Smooth muscle cell (in vitro differentiated cells): ENCODE data around the gene REEP2. TPM values are rescaled to one million over a fixed set of nuclear protein-coding genes. Genes with fewer than 3 reads are reported as not detected.

Source experiments
- DNase-seq: peaks from one replicate; lab custom pipeline; 2025; ENCODE audit not compliant: unreplicated experiment; lab: John Stamatoyannopoulos, UW
- H2AFZ ChIP-seq: fragments of 200-600 bp; sonication (generic); 2 replicates; pipeline ENCODE4 v1.6.0; 2016; ENCODE audit warnings: antibody characterized with exemption, low read depth, mild to moderate bottlenecking
- H3F3A ChIP-seq: fragments of 200-600 bp; sonication (generic); 2 replicates; pipeline ENCODE4 v1.6.0; 2017; ENCODE audit warnings: antibody characterized with exemption, low read depth
- H3K27ac ChIP-seq: fragments of 200-600 bp; sonication (generic); 2 replicates; pipeline ENCODE4 v1.5.1; 2016; ENCODE audit warnings: low read depth, mild to moderate bottlenecking
- H3K27me3 ChIP-seq: fragments of 200-600 bp; sonication (generic); 2 replicates; pipeline ENCODE4 v1.6.1; 2016; ENCODE audit warnings: low read depth, mild to moderate bottlenecking
- H3K36me3 ChIP-seq: fragments of 200-600 bp; sonication (generic); 2 replicates; pipeline ENCODE4 v1.5.1; 2016; ENCODE audit warnings: low read depth
- H3K4me1 ChIP-seq: fragments of 200-600 bp; sonication (generic); 2 replicates; pipeline ENCODE4 v1.5.1; 2016; ENCODE audit warnings: low read depth
- H3K4me2 ChIP-seq: fragments of 200-600 bp; sonication (generic); 2 replicates; pipeline ENCODE4 v1.6.0; 2016; ENCODE audit warnings: mild to moderate bottlenecking
- H3K4me3 ChIP-seq: fragments of 200-600 bp; sonication (generic); 2 replicates; pipeline ENCODE4 v1.5.1; 2016; ENCODE audit warnings: mild to moderate bottlenecking
- H3K79me2 ChIP-seq: fragments of 200-600 bp; sonication (generic); 2 replicates; pipeline ENCODE4 v1.6.0; 2016; ENCODE audit warnings: low read depth, mild to moderate bottlenecking
- H3K9ac ChIP-seq: fragments of 200-600 bp; sonication (generic); 2 replicates; pipeline ENCODE4 v1.6.0; 2016; ENCODE audit warnings: low read depth
- H3K9me3 ChIP-seq: fragments of 200-600 bp; sonication (generic); replicated peaks from 2 replicates; pipeline ENCODE4 v1.5.1; 2016; ENCODE audit warnings: low read depth
- H4K20me1 ChIP-seq: fragments of 200-600 bp; sonication (generic); 2 replicates; pipeline ENCODE4 v1.6.0; 2016; ENCODE audit warnings: low read depth
- WGBS: methylation state at CpG from one replicate; pipeline ENCODE4 v1.1.7; 2016; ENCODE audit warnings: low lambda C conversion rate; 5-methylcytosine and 5-hydroxymethylcytosine counted together
- polyA plus RNA-seq: library from polyadenylated mRNA; unstranded; fragments of >200 nt; fragmentation: Nextera tagmentation; extraction: Ambion mirVana; gene quantifications from 2 replicates; pipeline ENCODE4 v1.2.1, GENCODE V29; 2016
- total RNA-seq: library from RNA; depleted of rRNA; stranded (reverse); fragments of >200 nt; gene quantifications from 2 replicates; pipeline ENCODE4 v1.2.3, GENCODE V29; 2014
- TF ChIP-seq, protein P1 (sequence below): fragments of 200-600 bp; sonication (generic); IDR thresholded peaks from 2 replicates; pipeline ENCODE4 v1.5.1; 2017; ENCODE audit warnings: borderline replicate concordance, mild to moderate bottlenecking, antibody characterized with exemption; ENCODE audit not compliant: insufficient read depth, poor library complexity, severe bottlenecking

REEP2 gene
- total and polyA plus RNA-seq, 2 experiments from 2014 or later = 4.0 to 5.4 TPM

DNA sequence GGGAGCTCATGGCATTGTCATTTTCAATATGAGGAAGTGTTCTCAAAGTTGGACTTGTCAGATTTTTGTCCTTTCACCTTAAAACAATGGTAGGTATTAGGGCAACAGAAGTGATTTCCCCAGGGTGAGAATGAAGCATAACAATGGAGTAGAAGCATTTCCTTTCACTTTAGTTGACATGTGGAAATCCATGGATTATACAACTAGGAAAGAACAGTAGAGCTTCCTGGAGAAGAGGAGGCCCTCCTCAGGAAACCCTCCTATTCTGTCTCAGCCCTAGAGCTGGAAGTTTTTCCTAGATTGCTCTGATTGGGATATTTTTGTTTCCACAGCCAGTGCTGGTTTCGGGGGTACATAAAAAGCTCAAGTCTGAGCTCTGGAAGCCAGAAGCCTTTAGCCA is 13.8 kb upstream of the REEP2 start:
- H3F3A ChIP-seq = no peaks in the 10 kb centered on the region
- no peak overlapping the region for H3K4me3 ChIP-seq
- no peaks in the 10 kb centered on the region for H3K9me3 ChIP-seq
- no peaks in the 10 kb centered on the region for H3K79me2 ChIP-seq
- no peaks in the 10 kb centered on the region for H3K4me1 ChIP-seq
- H3K36me3 ChIP-seq = peaks cover 40% of the 10 kb centered on the region
- 100% methylated on average over 1 of the region's 1 CpG for WGBS
- DNase-seq = no peak
- no peak overlapping the region for H3K4me2 ChIP-seq
- no peak overlapping the region for H3K9ac ChIP-seq
- H3K27ac ChIP-seq = no peak overlapping the region
- TF ChIP-seq, protein P1, sequence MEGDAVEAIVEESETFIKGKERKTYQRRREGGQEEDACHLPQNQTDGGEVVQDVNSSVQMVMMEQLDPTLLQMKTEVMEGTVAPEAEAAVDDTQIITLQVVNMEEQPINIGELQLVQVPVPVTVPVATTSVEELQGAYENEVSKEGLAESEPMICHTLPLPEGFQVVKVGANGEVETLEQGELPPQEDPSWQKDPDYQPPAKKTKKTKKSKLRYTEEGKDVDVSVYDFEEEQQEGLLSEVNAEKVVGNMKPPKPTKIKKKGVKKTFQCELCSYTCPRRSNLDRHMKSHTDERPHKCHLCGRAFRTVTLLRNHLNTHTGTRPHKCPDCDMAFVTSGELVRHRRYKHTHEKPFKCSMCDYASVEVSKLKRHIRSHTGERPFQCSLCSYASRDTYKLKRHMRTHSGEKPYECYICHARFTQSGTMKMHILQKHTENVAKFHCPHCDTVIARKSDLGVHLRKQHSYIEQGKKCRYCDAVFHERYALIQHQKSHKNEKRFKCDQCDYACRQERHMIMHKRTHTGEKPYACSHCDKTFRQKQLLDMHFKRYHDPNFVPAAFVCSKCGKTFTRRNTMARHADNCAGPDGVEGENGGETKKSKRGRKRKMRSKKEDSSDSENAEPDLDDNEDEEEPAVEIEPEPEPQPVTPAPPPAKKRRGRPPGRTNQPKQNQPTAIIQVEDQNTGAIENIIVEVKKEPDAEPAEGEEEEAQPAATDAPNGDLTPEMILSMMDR = no peak
- H2AFZ ChIP-seq = no peak overlapping the region
- H4K20me1 ChIP-seq = no peaks in the 10 kb centered on the region
- no peaks in the 10 kb centered on the region for H3K27me3 ChIP-seq

DNA sequence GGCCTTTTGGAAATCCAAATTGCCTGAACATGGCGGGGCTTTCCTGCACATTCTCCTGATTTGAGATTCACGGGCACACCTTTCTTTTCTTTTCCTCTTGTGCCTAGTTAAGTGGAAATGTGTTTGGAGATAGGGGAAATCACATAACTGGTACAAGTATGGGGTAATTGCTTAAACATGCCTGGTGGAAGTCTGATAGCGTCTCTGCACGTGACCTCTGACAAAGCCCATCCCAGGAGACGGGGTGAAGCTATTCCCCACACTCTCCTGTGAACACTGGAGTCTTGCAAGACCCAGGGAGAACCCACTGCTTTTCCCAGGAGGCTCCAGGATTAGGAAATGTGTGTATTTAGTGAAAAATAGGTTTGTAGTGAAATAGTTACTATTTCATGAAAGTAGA is 2.9 kb upstream of the REEP2 start:
- Histone ChIP-seq H3K9ac (no peak overlapping the region), H3F3A (peaks cover 4% of the 10 kb centered on the region), H3K27ac (no peak overlapping the region), H2AFZ (no peak overlapping the region), H3K4me2 (no peak overlapping the region), H3K4me3 (no peak overlapping the region), H3K27me3 (no peaks in the 10 kb centered on the region), H3K79me2 (no peaks in the 10 kb centered on the region), H4K20me1 (peaks cover 5% of the 10 kb centered on the region), H3K9me3 (no peaks in the 10 kb centered on the region), H3K36me3 (peaks cover 15% of the 10 kb centered on the region), H3K4me1 (peaks cover 10% of the 10 kb centered on the region)
- no peak for DNase-seq
- 95% methylated on average over 5 of the region's 5 CpGs for WGBS
- TF ChIP-seq, protein P1 = no peak

DNA sequence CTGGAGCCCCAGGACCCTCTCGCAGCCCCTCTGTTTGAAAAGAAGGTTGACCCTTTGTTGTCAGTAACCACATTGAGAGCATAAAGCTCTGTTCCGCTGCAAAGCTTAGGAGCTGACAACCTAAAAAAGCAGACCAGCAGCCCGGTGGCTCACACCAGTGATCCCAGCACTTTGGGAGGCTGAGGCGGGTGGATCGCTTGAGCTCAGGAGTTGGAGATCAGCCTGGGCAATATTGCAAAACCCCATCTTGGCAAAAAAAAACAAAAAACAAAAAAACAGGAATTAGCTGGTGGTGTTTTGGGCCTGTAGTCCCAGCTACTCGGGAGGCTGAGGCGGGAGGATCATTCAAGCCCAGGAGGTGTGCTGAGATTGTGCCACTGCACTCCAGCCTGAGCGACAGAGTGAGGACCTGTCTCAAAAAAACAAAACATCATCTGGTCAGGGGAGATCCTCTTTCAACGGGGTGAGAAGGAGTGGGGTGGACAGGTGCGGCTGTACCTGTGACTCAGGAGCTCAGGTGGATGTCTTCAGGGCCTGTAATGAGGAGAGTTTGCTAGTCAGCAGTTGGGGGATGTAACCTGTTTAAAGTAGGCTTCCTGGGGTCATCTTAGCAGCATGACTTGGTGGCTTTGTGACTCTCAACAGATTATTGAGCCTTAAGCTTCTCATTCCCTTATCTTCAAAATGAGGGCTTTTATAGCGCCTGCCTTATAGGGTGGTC is 694 bp upstream of the REEP2 start:
- Histone ChIP-seq H3K4me2 (peak overlapping the region; percentile 96), H3F3A (peaks cover 4% of the 10 kb centered on the region), H3K79me2 (no peaks in the 10 kb centered on the region), H2AFZ (no peak overlapping the region), H4K20me1 (peaks cover 5% of the 10 kb centered on the region), H3K27me3 (no peaks in the 10 kb centered on the region), H3K9me3 (no peaks in the 10 kb centered on the region), H3K4me3 (peak overlapping the region; percentile 68), H3K4me1 (peaks cover 10% of the 10 kb centered on the region), H3K9ac (no peak overlapping the region), H3K36me3 (peaks cover 10% of the 10 kb centered on the region), H3K27ac (no peak overlapping the region)
- no peak for DNase-seq
- TF ChIP-seq, protein P1 = no peak
- WGBS = 81% methylated on average over 11 of the region's 11 CpGs
